Mesenchymal stem cell (in vitro differentiated cells and primary cell): ENCODE measurements around the gene BTN2A1.
"Not testable (repeated sequence)": the region's sequence is repeated elsewhere in the genome, so short reads cannot be mapped to it uniquely, and the experiment has no call there.

ENCODE experiments used
- DNase-seq: peaks from one replicate; pipeline ENCODE4 v3.0.0-alpha.2; 2013
- H2AFZ ChIP-seq: one replicate; pipeline ENCODE4 v1.6.1; 2013; ENCODE audit warnings: low read depth, mild to moderate bottlenecking, control low read depth, inconsistent platforms, low read length, moderate library complexity
- H2AK5ac ChIP-seq: 2 replicates; pipeline ENCODE4 v1.6.1; 2013; ENCODE audit warnings: low read length, moderate library complexity, mild to moderate bottlenecking, inconsistent platforms; ENCODE audit not compliant: severe bottlenecking
- H2BK120ac ChIP-seq: one replicate; pipeline ENCODE4 v1.6.1; 2013; ENCODE audit warnings: low read depth, mild to moderate bottlenecking, inconsistent platforms, low read length, moderate library complexity
- H2BK12ac ChIP-seq, 2 experiments: one replicate each; pipeline ENCODE4 v1.6.1; 2013; ENCODE audit warnings: inconsistent platforms in 2 of 2, low read length in 2 of 2, mild to moderate bottlenecking in 2 of 2, moderate library complexity in 2 of 2, control low read depth in 1 of 2
- H2BK15ac ChIP-seq: one replicate; pipeline ENCODE4 v1.6.1; 2013; ENCODE audit warnings: mild to moderate bottlenecking, low read depth, inconsistent platforms; ENCODE audit not compliant: poor library complexity, severe bottlenecking
- H2BK5ac ChIP-seq: 2 replicates; pipeline ENCODE4 v1.6.1; 2013; ENCODE audit warnings: low read depth, mild to moderate bottlenecking, low read length, control low read depth, inconsistent platforms; ENCODE audit not compliant: poor library complexity, severe bottlenecking
- H3K14ac ChIP-seq, 2 experiments: one replicate each; pipeline ENCODE4 v1.6.1; 2013; ENCODE audit warnings: inconsistent platforms in 2 of 2, low read length in 2 of 2, control low read depth in 1 of 2, mild to moderate bottlenecking in 1 of 2, moderate library complexity in 1 of 2
- H3K18ac ChIP-seq, 2 experiments: one replicate each; pipeline ENCODE4 v1.6.1; 2013; ENCODE audit warnings: inconsistent platforms in 2 of 2, low read length in 2 of 2, control low read depth in 1 of 2, low read depth in 1 of 2, mild to moderate bottlenecking in 1 of 2
- H3K23ac ChIP-seq, 2 experiments: one replicate each; pipeline ENCODE4 v1.6.1; 2013; ENCODE audit warnings: inconsistent platforms in 2 of 2, low read length in 2 of 2, mild to moderate bottlenecking in 2 of 2, moderate library complexity in 2 of 2, control low read depth in 1 of 2
- H3K27ac ChIP-seq: 2 replicates; pipeline ENCODE4 v1.5.1; 2013; ENCODE audit warnings: mild to moderate bottlenecking, moderate library complexity, low read length, control low read depth, inconsistent platforms; ENCODE audit not compliant: poor library complexity, severe bottlenecking
- H3K27me3 ChIP-seq, 2 experiments: 2 replicates each; pipeline versions ENCODE4 v1.6.1 to v1.7.0; 2013; ENCODE audit warnings: low read length in 2 of 2, mild to moderate bottlenecking in 2 of 2, moderate library complexity in 2 of 2, control low read depth in 1 of 2, inconsistent platforms in 1 of 2; ENCODE audit not compliant: control insufficient read depth in 1 of 2, insufficient read depth in 1 of 2
- H3K36me3 ChIP-seq, 2 experiments: 2 replicates each; pipeline versions ENCODE4 v1.6.1 to v1.7.0; 2013; ENCODE audit warnings: low read length in 2 of 2, control low read depth in 1 of 2, inconsistent platforms in 1 of 2, low read depth in 1 of 2, mild to moderate bottlenecking in 1 of 2; ENCODE audit not compliant: insufficient read depth in 2 of 2, control insufficient read depth in 1 of 2
- H3K4ac ChIP-seq, 2 experiments: one replicate each; pipeline ENCODE4 v1.6.1; 2013; ENCODE audit warnings: inconsistent platforms in 2 of 2, low read length in 2 of 2, mild to moderate bottlenecking in 2 of 2, moderate library complexity in 2 of 2, control low read depth in 1 of 2, low read depth in 1 of 2
- H3K4me1 ChIP-seq: 2 replicates; pipeline ENCODE4 v1.6.1; 2013; ENCODE audit warnings: low read depth, low read length, control low read depth; ENCODE audit not compliant: control insufficient read depth, insufficient read depth
- H3K4me2 ChIP-seq: 2 replicates; pipeline ENCODE4 v1.6.1; 2013; ENCODE audit warnings: low read length, mild to moderate bottlenecking, inconsistent platforms; ENCODE audit not compliant: poor library complexity, severe bottlenecking
- H3K4me3 ChIP-seq, 2 experiments: 2 replicates each; pipeline versions ENCODE4 v1.5.1 to v1.7.0; 2013; ENCODE audit warnings: low read length in 2 of 2, mild to moderate bottlenecking in 2 of 2, control low read depth in 1 of 2, low read depth in 1 of 2; ENCODE audit not compliant: insufficient read depth in 1 of 2
- H3K79me1 ChIP-seq: replicated peaks from 2 replicates; pipeline ENCODE4 v1.6.1; 2013; ENCODE audit warnings: mild to moderate bottlenecking, control low read depth, low read length, inconsistent platforms; ENCODE audit not compliant: poor library complexity, severe bottlenecking
- H3K9ac ChIP-seq: 2 replicates; pipeline ENCODE4 v1.7.0; 2013; ENCODE audit warnings: mild to moderate bottlenecking, low read length, moderate library complexity
- H3K9me3 ChIP-seq: 2 replicates; pipeline ENCODE4 v1.7.0; 2013; ENCODE audit warnings: mild to moderate bottlenecking, low read length; ENCODE audit not compliant: control insufficient read depth
- H4K8ac ChIP-seq: one replicate; pipeline ENCODE4 v1.6.1; 2013; ENCODE audit warnings: inconsistent platforms, mild to moderate bottlenecking, low read length, moderate library complexity
- H4K91ac ChIP-seq: one replicate; pipeline ENCODE4 v1.6.1; 2013; ENCODE audit warnings: mild to moderate bottlenecking, low read length, inconsistent platforms
- WGBS: methylation state at CpG from one replicate; pipeline ENCODE4 v1.1.7; 2013; ENCODE audit warnings: mixed read lengths; 5-methylcytosine and 5-hydroxymethylcytosine counted together

BTN2A1 gene

DNA sequence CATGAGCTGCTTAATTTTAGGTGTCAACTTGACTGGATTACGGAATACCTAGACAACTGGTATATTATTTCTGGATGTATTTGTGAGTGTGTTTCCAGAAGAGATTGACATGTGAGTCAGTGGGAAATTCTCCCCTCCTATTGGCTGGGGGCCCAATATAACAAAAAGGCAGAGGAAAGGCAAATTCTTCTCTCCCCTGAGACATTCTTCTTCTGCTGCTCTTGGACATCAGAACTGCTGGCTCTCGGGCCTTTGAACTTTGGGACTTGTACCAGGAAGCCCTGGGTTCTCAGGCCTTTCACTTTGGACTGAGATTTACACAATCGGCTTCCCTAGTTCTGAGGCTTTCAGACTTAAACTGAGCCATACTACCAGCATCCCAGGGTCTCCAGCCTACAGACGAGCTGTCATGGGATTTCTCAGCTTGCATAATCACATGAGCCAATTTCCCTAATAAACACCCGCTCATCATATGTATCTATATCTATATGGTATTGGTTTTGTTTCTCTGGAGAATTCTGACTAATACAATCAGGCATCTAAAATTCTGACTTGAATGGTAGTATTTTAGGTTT is 25.0 kb upstream of the BTN2A1 start:
- H3K36me3 ChIP-seq: peaks cover 25 to 38% of the 10 kb centered on the region in 2 experiments
- H3K14ac ChIP-seq: no peak overlapping the region
- H3K9me3 ChIP-seq: no peaks in the 10 kb centered on the region
- no peak overlapping the region for H3K18ac ChIP-seq
- no peak overlapping the region for H3K23ac ChIP-seq
- no peaks in the 10 kb centered on the region for H3K4me1 ChIP-seq
- no peak overlapping the region for H4K91ac ChIP-seq
- no peak overlapping the region for H2BK120ac ChIP-seq
- H3K4ac ChIP-seq: no peak overlapping the region
- no peak overlapping the region for H4K8ac ChIP-seq
- H3K4me2 ChIP-seq: no peak overlapping the region
- WGBS: 97% methylated on average over 3 of the region's 5 CpGs
- no peak overlapping the region for H2AK5ac ChIP-seq
- H3K27me3 ChIP-seq: no peaks in the 10 kb centered on the region
- no peak for DNase-seq
- H3K79me1 ChIP-seq: peaks cover 3% of the 10 kb centered on the region
- H3K9ac ChIP-seq: peak overlapping the region; percentile 12
- H2BK5ac ChIP-seq: no peak overlapping the region
- no peak overlapping the region for H3K4me3 ChIP-seq
- H3K27ac ChIP-seq: no peak overlapping the region
- no peak overlapping the region for H2BK12ac ChIP-seq
- no peak overlapping the region for H2AFZ ChIP-seq
- no peak overlapping the region for H2BK15ac ChIP-seq

DNA sequence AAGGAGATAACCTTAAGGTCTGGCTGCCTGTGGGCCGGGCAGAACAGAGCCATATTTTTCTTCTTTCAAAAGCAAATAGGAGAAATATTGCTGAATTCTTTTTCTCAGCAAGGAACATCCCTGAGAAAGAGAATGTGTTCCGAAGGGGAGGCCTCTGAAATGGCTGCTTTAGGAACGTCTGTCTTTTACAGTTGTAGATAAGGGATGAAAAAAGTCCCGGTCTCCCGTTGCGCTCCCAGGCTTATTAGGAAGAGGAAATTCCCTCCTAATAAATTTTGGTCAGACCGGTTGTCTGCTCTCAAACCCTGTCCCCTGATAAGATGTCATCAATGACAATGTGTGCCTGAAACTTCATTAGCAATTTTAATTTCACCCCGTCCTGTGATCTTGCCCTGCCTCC is 24.1 kb upstream of the BTN2A1 start:
- WGBS: 84% methylated on average over 7 of the region's 8 CpGs
- peaks cover 23 to 29% of the 10 kb centered on the region in 2 experiments for H3K36me3 ChIP-seq
- H3K79me1 ChIP-seq, DNase-seq, H3K9me3 ChIP-seq, H3K9ac ChIP-seq, H2AK5ac ChIP-seq, H4K91ac ChIP-seq, H3K4me2 ChIP-seq, H2BK120ac ChIP-seq, H2BK15ac ChIP-seq, H2BK12ac ChIP-seq, H3K4ac ChIP-seq, H3K14ac ChIP-seq, H3K18ac ChIP-seq, H3K27me3 ChIP-seq, H3K4me3 ChIP-seq, H3K4me1 ChIP-seq, H3K27ac ChIP-seq, H2BK5ac ChIP-seq, H2AFZ ChIP-seq, H4K8ac ChIP-seq, H3K23ac ChIP-seq: not testable (repeated sequence)

GRCh38 chr6:26436018-26436417 is 21.7 kb upstream of the BTN2A1 start:
- H3K27ac ChIP-seq: no peak overlapping the region
- H4K8ac ChIP-seq: no peak overlapping the region
- no peak overlapping the region for H3K18ac ChIP-seq
- H4K91ac ChIP-seq: no peak overlapping the region
- 67% methylated on average over 3 of the region's 4 CpGs for WGBS
- H3K36me3 ChIP-seq: peaks cover 6 to 12% of the 10 kb centered on the region in 2 experiments
- no peak overlapping the region for H3K4ac ChIP-seq
- no peak overlapping the region for H2AK5ac ChIP-seq
- no peaks in the 10 kb centered on the region for H3K27me3 ChIP-seq
- H2AFZ ChIP-seq: no peak overlapping the region
- no peak overlapping the region for H2BK15ac ChIP-seq
- H2BK5ac ChIP-seq: no peak overlapping the region
- DNase-seq: no peak
- H2BK12ac ChIP-seq: no peak overlapping the region
- H3K79me1 ChIP-seq: no peaks in the 10 kb centered on the region
- no peak overlapping the region for H3K14ac ChIP-seq
- no peak overlapping the region for H3K4me2 ChIP-seq
- H2BK120ac ChIP-seq: no peak overlapping the region
- H3K23ac ChIP-seq: no peak overlapping the region
- no peaks in the 10 kb centered on the region for H3K9me3 ChIP-seq
- no peak overlapping the region for H3K9ac ChIP-seq
- no peak overlapping the region for H3K4me3 ChIP-seq
- no peaks in the 10 kb centered on the region for H3K4me1 ChIP-seq

DNA sequence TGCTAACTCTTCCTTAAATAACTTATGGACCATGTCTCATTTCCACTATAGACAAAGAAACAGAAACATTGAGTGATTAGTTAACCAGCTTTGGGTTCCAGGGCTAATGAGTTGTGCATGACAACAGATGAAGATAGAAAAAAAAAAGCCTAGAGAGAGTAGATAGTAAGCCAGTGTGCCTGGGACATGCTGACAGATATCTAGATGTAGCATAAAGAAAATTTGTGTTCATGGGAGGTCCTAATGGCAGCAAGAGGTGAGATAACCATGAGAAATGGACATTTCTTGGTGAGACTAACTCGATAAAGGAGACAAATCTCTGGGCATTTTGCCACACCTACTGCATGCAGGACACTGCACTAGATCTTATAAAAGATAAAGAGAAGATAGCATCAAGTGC is 20.2 kb upstream of the BTN2A1 start:
- Histone ChIP-seq H3K9ac (no peak overlapping the region), H2BK15ac (no peak overlapping the region), H3K23ac (no peak overlapping the region), H3K9me3 (no peaks in the 10 kb centered on the region), H3K79me1 (peaks cover 3% of the 10 kb centered on the region), H3K4ac (no peak overlapping the region), H3K27ac (no peak overlapping the region), H3K14ac (no peak overlapping the region), H3K4me1 (peaks cover 3% of the 10 kb centered on the region), H2AK5ac (no peak overlapping the region), H2AFZ (no peak overlapping the region), H3K27me3 (no peaks in the 10 kb centered on the region), H3K36me3 (peaks cover 3 to 6% of the 10 kb centered on the region in 2 experiments), H3K4me2 (no peak overlapping the region), H2BK120ac (no peak overlapping the region), H3K18ac (no peak overlapping the region), H3K4me3 (no peak overlapping the region), H4K8ac (no peak overlapping the region), H2BK12ac (no peak overlapping the region), H2BK5ac (no peak overlapping the region), H4K91ac (no peak overlapping the region)
- 100% methylated on average over 1 of the region's 1 CpG for WGBS
- DNase-seq: no peak
